Stimulated activated CD4-positive, alpha-beta T cell treated with anti-CD3 and anti-CD28 coated beads, Interleukin-4, amount 100 ng/mL, for 48 hours (primary cell): ENCODE results near the gene CCDC186.

Experiments
- DNase-seq, 2 donors: peaks; one replicate each; pipeline ENCODE4 v3.0.0-alpha.2; 2020; ENCODE audit warnings: low read depth in 2 of 2

CCDC186 gene

DNA sequence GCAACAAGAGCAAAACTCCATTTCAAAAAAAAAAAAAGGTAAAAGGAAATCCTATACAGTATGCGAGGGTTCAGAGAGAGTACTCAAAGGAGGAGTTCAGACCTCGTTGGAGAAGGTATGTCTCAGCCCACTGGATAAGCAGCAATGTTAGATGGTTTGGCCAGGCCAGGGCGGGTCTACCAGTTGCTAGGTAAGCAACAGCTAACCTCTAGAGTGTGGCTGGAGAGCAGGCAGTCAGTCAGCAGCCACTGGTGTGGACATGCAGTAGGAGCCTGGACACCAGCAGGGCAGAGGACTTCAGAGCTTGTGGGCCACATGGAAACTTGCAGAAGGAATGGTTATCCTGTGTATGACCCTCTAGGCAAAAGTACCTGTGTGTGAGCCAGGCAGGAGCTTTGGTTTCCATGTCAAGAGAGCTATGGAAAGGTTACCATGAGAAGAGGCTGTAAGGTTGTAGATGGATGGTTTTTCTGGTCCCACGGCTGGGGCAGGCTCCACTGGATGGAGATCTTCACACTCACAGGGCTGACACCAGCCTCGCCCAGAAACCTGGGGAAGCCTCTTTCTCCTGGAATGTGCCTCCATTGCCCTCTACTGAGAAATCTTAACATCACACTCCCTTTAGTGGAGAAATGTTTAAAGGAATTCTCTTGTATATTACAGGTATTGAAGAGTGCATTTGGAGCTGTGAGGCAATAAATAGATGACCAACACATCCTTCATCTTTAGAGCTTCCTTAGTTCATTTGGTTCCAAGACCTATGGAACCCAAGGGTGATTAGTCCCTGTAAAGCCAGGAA lies 63.6 kb downstream of the CCDC186 start:
- DNase-seq: no peak

GRCh38 chr10:114103284-114103683 lies 70.7 kb downstream of the CCDC186 start:
- no peak for DNase-seq

- no peak for DNase-seq
Observed at GRCh38 chr10:114102256-114102655, 71.7 kb downstream of the CCDC186 start.

DNA sequence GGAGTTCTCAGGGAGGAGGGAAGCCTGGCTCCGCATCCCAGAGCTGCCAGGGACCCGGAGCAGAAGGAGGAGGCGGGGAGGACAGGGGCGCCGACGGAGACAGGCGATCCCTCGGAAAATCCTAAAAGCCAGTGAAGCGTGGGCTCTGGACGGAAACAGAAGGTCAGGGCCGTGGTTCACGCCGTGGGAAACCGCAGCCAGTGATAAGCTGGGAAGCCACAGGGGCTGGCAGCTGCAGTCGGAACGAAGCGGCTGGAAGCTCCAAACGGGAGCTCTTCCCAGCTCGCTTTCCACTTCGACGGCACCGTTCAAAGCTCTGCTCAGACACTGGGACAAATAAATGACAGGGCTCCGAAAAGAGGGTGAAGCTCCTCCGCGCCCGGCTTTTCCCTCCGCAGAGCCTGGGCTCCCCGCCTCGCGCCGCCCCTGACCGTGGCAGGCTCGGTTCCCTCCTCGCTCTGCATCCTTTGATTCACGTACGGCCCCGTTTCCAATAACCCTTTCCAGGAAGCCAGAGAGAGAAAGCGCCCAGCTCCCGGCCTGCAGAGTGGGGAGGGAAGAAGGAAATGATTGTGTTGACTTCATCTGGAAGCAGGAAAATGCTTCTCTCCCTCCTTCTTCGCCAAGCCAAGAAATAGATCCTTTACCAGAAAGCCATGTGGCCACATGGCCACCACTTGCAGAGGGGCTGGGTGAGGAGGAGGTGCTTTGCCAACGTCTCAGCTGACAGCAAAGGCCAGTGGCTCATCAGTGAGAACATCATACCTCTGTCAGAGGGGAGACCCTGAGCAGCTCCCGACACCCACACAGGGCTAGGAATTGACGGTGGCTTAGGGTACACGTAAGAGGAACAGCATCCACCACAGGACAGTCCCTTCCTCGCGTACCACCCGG lies 72.9 kb downstream of the CCDC186 start:
- no peak for DNase-seq

- no peak for DNase-seq
Observed at GRCh38 chr10:114096864-114097263, 77.1 kb downstream of the CCDC186 start.

DNA sequence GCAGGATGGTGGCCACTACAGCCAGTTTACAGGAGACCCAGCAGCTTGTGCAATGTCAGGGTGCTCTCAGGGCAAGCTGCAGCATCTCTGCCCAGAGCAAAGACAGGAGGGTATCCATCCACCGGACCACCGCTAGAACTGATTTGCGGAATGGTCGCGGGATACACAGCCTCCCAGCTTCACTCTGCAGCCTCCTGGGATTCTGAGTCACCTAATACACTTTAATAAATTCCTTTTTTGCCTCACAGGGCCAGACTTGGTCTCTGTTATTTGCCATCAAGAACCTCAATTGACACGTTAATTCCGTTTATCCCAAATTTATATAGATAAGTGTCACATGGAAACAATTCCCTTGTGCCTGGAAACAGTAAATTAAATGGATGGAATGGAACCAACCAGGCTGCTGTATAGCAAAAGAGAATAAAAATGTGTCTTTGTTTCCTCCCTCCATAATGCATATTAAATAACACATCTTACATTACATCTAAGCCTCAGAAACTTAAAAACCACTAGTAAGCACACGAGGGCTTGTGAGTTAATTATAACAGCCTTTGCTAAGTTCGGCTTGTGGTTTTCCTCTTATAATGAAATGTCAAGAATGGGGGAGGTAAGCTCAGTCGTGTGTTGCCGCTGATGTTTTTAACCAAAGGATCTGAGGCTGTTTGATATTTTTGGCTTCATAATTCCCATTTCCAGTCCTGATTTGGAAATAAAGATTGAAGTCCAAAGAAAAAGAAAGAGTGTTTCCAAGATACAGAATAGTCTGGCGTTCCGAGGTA lies 78.3 kb downstream of the CCDC186 start:
- no peak for DNase-seq

DNA sequence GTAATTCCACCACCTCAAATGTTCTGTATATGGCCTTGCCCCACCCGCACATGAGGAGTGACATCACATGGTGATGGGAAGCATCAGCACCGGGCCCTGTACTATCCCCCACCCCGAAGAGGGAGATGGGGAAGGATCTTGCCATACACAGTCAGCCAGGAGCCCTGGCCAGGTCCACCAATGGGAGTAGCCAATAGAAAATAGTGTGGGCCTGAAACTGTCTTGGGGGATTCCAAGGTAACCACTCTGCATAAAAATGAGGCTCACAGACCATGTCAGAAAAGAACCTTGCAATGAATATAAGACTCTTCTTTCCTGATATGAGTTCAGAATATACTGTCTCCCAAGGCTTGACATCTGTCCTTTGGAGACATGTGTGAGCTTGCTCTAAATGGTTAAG lies 79.2 kb downstream of the CCDC186 start:
- no peak for DNase-seq

- DNase-seq: no peak
Observed at GRCh38 chr10:114087655-114088054, 86.3 kb downstream of the CCDC186 start.

DNA sequence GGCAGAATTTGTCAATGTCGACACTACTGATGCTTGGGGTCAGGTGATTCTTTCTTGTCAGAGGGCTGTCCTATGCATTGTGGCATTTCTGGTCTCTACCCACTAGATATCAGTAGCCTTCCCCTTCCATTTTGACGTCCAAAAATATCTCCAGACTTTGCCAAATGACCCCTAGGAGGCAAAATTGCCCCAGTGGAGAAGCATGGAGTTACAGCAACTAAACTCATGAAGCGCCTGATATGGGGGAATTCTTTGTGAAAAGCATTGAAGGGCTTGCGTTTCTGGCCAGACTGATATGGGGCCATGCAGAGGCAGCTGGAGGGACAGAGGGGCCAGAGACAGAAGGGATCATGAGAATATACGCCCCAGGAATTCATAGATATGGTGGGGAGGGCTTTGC lies 86.7 kb downstream of the CCDC186 start:
- DNase-seq: no peak

- no peak for DNase-seq
Observed at GRCh38 chr10:114084215-114084614, 89.8 kb downstream of the CCDC186 start.

DNA sequence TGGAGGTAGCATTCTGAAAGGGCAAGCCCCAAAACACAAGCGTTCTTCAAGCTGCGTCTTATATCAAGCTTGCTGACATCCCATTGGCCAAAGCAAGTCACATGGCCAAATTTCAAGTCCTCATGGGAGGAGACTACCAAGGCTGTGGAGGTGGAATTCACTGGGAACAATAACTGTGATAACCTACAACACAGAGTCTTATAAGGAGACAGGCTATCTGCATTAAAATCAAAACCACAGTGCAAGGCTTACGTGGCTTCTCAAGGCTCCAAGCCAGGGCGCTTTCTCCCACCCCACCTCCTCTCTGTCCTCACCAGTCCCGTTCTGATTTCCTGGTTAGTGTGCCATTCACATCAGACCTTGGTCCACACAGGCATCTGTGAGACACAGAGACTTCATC lies 91.0 kb downstream of the CCDC186 start:
- DNase-seq: no peak

DNA sequence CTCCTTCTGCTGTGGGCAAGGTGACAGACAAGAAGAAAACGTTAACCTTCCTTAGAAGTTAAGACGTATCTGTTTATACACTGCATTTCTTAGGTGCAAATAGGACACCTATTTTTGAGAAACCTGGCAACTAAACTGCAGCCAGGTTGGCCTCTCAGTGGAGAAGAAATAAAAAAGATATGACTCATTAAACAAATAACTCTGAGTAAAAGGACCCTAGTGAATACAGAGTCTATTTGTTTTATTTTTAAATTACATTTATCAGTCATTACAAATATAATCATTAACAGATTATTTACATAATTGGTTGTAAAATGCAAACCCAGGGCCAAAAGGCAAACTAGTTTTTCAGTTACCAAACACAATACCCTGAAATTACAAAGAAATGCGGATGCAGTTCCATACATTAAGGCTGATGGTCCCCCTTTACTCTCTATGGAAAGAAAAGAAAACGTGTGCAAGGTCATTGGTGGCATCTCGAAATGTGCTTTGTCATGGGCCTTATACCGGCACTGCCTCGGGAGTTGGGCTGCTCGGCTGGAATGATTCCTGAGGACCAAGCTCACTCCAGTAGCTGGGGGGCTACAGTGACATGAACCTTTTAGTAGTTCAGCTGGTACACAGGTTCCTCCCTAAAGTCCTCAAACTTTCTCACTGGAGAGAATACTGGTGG lies 92.0 kb downstream of the CCDC186 start:
- DNase-seq: no peak

GRCh38 chr10:114079421-114079820 lies 94.6 kb downstream of the CCDC186 start:
- DNase-seq: no peak

- no peak for DNase-seq
Observed at GRCh38 chr10:114078346-114078745, 95.7 kb downstream of the CCDC186 start.

- DNase-seq: no peak
Observed at GRCh38 chr10:114077815-114078219, 96.2 kb downstream of the CCDC186 start.

- no peak for DNase-seq
Observed at GRCh38 chr10:114077347-114077746, 96.7 kb downstream of the CCDC186 start.

DNA sequence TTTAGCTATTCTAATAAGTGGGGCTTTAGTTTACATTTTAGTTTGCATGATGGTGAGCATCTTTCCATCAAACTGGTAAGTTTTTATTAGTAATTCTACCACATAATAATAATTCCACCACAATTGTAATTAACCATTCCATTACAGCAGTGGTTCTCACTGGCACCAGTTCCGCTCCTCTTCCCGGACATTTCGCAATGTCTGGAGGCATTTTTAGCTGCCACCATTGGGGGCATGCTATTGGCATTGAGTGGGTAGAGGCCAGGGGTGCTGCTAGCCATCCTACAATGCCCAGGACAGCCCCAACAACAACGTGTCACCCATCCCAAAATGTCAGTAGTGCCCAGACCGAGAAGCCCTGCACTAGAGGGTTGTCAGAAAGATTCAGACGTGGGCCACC lies 98.9 kb downstream of the CCDC186 start:
- DNase-seq: no peak

DNA sequence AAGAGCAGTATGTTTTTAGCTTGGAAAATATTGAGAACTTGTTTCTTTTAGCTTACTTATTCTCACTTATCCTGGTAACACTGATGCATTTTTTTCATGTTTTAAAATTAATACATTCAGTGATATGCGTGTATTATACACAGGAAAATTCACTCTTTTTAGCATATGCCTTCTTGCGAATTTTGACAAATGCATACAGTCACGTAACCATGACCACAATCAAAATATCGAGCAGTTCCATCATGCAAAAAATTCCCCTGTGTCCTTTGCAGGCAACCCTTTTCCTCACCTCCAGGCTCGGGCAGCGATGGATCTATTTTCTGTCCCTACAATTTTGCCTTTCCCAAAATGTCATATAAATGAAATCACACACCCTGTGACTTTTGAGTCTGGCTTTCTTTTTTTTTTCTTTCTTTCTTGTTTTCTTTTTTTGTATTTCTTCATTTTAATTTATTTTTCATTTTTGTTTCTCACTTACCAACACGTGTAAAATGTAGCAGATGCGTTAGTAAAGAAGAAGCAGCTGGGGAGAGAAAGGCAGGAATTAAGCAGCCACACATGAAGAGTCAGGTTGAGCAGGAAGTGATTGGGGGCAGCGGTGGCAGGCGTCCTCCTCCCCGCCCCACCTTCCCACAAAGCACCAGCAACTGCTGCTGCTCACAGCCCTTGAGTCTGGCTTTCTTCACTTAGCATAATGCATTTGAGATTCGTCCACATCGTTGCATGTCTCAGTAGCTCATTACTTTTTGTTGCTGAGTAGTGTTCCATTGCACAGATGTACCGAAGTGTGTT lies 100.4 kb downstream of the CCDC186 start:
- DNase-seq: no peak

- DNase-seq: no peak
Observed at GRCh38 chr10:114071178-114071577, 102.8 kb downstream of the CCDC186 start.
